ENCODE measurements around the gene CDIPT.
"Not testable (repeated sequence)": the region's sequence is repeated elsewhere in the genome, so short reads cannot be mapped to it uniquely, and the experiment has no call there.

The CDIPT gene

GRCh38 chr16:29862884-29863668 lies at the start of gene CDIPT:
CDIPT (minus strand) TSS chr16:29863226; CDS start chr16:29862857, 369 bp downstream.
- H3K27ac ChIP-seq: peak within 1 kb of the TSS; percentile 85
- no peaks in the 10 kb centered on the region for H4K20me1 ChIP-seq (ENCODE audit: insufficient read depth)
- H2AFZ ChIP-seq (ENCODE audit: low read depth): peak within 1 kb of the TSS; percentile 85
- peaks cover 17% of the 10 kb centered on the region for H3K4me1 ChIP-seq (ENCODE audit: low read depth, poor library complexity, severe bottlenecking)
- peak within 1 kb of the TSS; percentile 99 for H3K4me2 ChIP-seq
- no peak within 1 kb of the TSS for H3K4me3 ChIP-seq (IDR thresholded peaks at IDR 0.05; ENCODE audit: insufficient read depth, low read depth, low read length)
- no peak; the same call in 1 of the 2 replicates for TF ChIP-seq CTCF (conservative IDR thresholded peaks at IDR 0.05; ENCODE audit: low read depth, low read length)
- H3K79me2 ChIP-seq (ENCODE audit: insufficient read depth, low read depth): peaks cover 13% of the 10 kb centered on the region; the same call in 1 of the 2 replicates
- H3K9ac ChIP-seq: peak within 1 kb of the TSS; percentile 85
- H3K36me3 ChIP-seq (ENCODE audit: insufficient read depth): peaks cover 4% of the 10 kb centered on the region; the same call in 1 of the 2 replicates
- H3K27me3 ChIP-seq (ENCODE audit: insufficient read depth, low read depth): no peaks in the 10 kb centered on the region; the same call in 1 of the 2 replicates

- Histone ChIP-seq H3K36me3 (ENCODE audit: insufficient read depth) (no peaks in the 10 kb centered on the region), H3K4me3 (IDR thresholded peaks at IDR 0.05; ENCODE audit: insufficient read depth, low read depth, low read length) (no peak overlapping the region), H3K27ac (no peak overlapping the region), H4K20me1 (ENCODE audit: insufficient read depth) (no peaks in the 10 kb centered on the region), H3K4me1 (ENCODE audit: low read depth, poor library complexity, severe bottlenecking) (no peaks in the 10 kb centered on the region), H3K4me2 (no peak overlapping the region), H3K27me3 (ENCODE audit: insufficient read depth, low read depth) (no peaks in the 10 kb centered on the region), H2AFZ (ENCODE audit: low read depth) (no peak overlapping the region), H3K9ac (no peak overlapping the region), H3K79me2 (ENCODE audit: insufficient read depth, low read depth) (no peaks in the 10 kb centered on the region)
- no peak for TF ChIP-seq CTCF (conservative IDR thresholded peaks at IDR 0.05; ENCODE audit: low read depth, low read length)
Measured at GRCh38 chr16:29912087-29912486, 49.1 kb upstream of the CDIPT start.

- TF ChIP-seq CTCF (conservative IDR thresholded peaks at IDR 0.05; ENCODE audit: low read depth, low read length): no peak
- Histone ChIP-seq H3K4me2 (no peak overlapping the region), H3K79me2 (ENCODE audit: insufficient read depth, low read depth) (no peaks in the 10 kb centered on the region), H2AFZ (ENCODE audit: low read depth) (no peak overlapping the region), H3K9ac (no peak overlapping the region), H4K20me1 (ENCODE audit: insufficient read depth) (no peaks in the 10 kb centered on the region), H3K4me1 (ENCODE audit: low read depth, poor library complexity, severe bottlenecking) (no peaks in the 10 kb centered on the region), H3K27me3 (ENCODE audit: insufficient read depth, low read depth) (no peaks in the 10 kb centered on the region), H3K4me3 (IDR thresholded peaks at IDR 0.05; ENCODE audit: insufficient read depth, low read depth, low read length) (no peak overlapping the region), H3K27ac (no peak overlapping the region), H3K36me3 (ENCODE audit: insufficient read depth) (no peaks in the 10 kb centered on the region)
Measured at GRCh38 chr16:29911676-29912010, 48.6 kb upstream of the CDIPT start.

- Histone ChIP-seq H3K9ac (no peak overlapping the region), H3K4me1 (ENCODE audit: low read depth, poor library complexity, severe bottlenecking) (no peaks in the 10 kb centered on the region), H4K20me1 (ENCODE audit: insufficient read depth) (no peaks in the 10 kb centered on the region), H3K4me3 (IDR thresholded peaks at IDR 0.05; ENCODE audit: insufficient read depth, low read depth, low read length) (no peak overlapping the region), H3K4me2 (no peak overlapping the region), H3K27ac (no peak overlapping the region), H3K36me3 (ENCODE audit: insufficient read depth) (no peaks in the 10 kb centered on the region), H3K27me3 (ENCODE audit: insufficient read depth, low read depth) (no peaks in the 10 kb centered on the region), H2AFZ (ENCODE audit: low read depth) (no peak overlapping the region), H3K79me2 (ENCODE audit: insufficient read depth, low read depth) (no peaks in the 10 kb centered on the region)
- TF ChIP-seq CTCF (conservative IDR thresholded peaks at IDR 0.05; ENCODE audit: low read depth, low read length): no peak
Measured at GRCh38 chr16:29910819-29911675, 48.0 kb upstream of the CDIPT start.

GRCh38 chr16:29909851-29910250 lies 46.8 kb upstream of the CDIPT start:
- not testable (repeated sequence) for H3K9ac ChIP-seq; H3K36me3 ChIP-seq (ENCODE audit: insufficient read depth); H2AFZ ChIP-seq (ENCODE audit: low read depth); H3K4me1 ChIP-seq (ENCODE audit: low read depth, poor library complexity, severe bottlenecking); H3K4me2 ChIP-seq; H4K20me1 ChIP-seq (ENCODE audit: insufficient read depth); H3K79me2 ChIP-seq (ENCODE audit: insufficient read depth, low read depth); H3K4me3 ChIP-seq (IDR thresholded peaks at IDR 0.05; ENCODE audit: insufficient read depth, low read depth, low read length); H3K27me3 ChIP-seq (ENCODE audit: insufficient read depth, low read depth); H3K27ac ChIP-seq
